Fibroblast of peridontal ligament (primary cell): ENCODE measurements around the gene LPCAT1.

Experiments used
- DNase-seq: peaks from one replicate; pipeline ENCODE4 v3.0.0-alpha.2; 2010; ENCODE audit errors: extremely low read depth

LPCAT1 gene

DNA sequence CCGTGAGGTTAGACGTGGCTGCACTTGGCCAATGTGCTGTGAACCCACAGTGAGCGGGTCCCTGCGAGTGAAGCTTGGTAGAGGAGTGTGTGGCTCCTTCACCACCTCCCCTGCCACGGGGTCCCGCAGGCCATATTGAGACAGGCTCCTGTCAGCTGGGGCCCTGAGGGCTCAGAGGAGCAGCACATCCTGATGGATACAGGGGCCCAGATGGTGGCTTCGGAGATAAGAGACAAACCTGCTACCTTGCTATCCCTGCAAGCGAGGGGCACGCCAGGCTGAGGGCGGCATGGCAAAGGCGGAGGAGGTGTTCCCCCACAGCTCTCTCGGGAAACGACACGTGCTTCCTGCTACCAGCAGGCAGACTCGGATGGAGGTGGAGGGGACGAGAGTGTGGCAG is 111.6 kb downstream of the LPCAT1 start:
- no peak for DNase-seq
